Suprapubic skin (tissue), 4 donors: ENCODE results near the gene TMEM44.

ENCODE experiments used
- CTCF ChIP-seq, 2 donors: fragments of 200-600 bp in 1 of 2; fragments of 450-650 bp in 1 of 2; sonication (generic) in 1 of 2; IDR thresholded peaks; one replicate each; pipeline ENCODE4 v1.5.1; 2016 to 2019; ENCODE audit warnings: antibody characterized with exemption in 2 of 2, mild to moderate bottlenecking in 1 of 2, moderate library complexity in 1 of 2
- POLR2A ChIP-seq, 2 donors: fragments of 450-650 bp; IDR thresholded peaks; one replicate each; pipeline ENCODE4 v1.6.1; 2017; ENCODE audit warnings: antibody characterized with exemption in 2 of 2, mild to moderate bottlenecking in 2 of 2, moderate library complexity in 2 of 2
- POLR2AphosphoS5 ChIP-seq, 3 donors: sonication (generic); formaldehyde crosslinking; IDR thresholded peaks; one replicate each; pipeline ENCODE4 v1.6.1; 2017; ENCODE audit warnings: antibody characterized with exemption in 3 of 3

GRCh38 chr3:194621947-194622346, 11.3 kb downstream of the TMEM44 start:
- TF ChIP-seq POLR2A (IDR thresholded peaks at IDR 0.05) (no peak), POLR2AphosphoS5 (IDR thresholded peaks at IDR 0.05) (no peak), CTCF (IDR thresholded peaks at IDR 0.05) (no peak)
